HL-60 (cell line): ENCODE results near the gene EPSTI1.

ENCODE experiments used
- DNase-seq, 2 experiments: peaks; one replicate each; pipeline ENCODE4 v3.0.0-alpha.2; 2010 to 2020; ENCODE audit warnings: low read depth in 1 of 2, low spot score in 1 of 2
- H3K27ac ChIP-seq: fragments of 250-450 bp; sonication (Bioruptor Pico); replicated peaks from 2 replicates; pipeline ENCODE4 v1.5.1; 2020; ENCODE audit warnings: mild to moderate bottlenecking, moderate library complexity
- H3K27me3 ChIP-seq: fragments of 250-450 bp; sonication (Bioruptor Pico); 2 replicates; pipeline ENCODE4 v1.5.1; 2021; ENCODE audit warnings: mild to moderate bottlenecking, moderate library complexity; ENCODE audit not compliant: insufficient read depth, poor library complexity, severe bottlenecking
- H3K4me3 ChIP-seq: replicated peaks from 2 replicates; pipeline ENCODE4 v1.5.1; 2011; ENCODE audit warnings: mild to moderate bottlenecking, control low read depth, low read length; ENCODE audit not compliant: insufficient read depth
- CTCF ChIP-seq: IDR thresholded peaks from one replicate; pipeline ENCODE4 v1.5.1; 2011; ENCODE audit warnings: low read length, control low read depth, inconsistent platforms; ENCODE audit not compliant: insufficient read depth
- GABPA ChIP-seq: IDR thresholded peaks from 2 replicates; pipeline ENCODE4 v1.6.1; 2012; ENCODE audit warnings: low read depth
- POLR2AphosphoS5 ChIP-seq: IDR thresholded peaks from 2 replicates; pipeline ENCODE4 v1.6.1; 2012; ENCODE audit warnings: low read depth
- SPI1 ChIP-seq: IDR thresholded peaks from 2 replicates; pipeline ENCODE4 v1.6.1; 2012; ENCODE audit warnings: low read depth, mild to moderate bottlenecking, borderline replicate concordance
- TF ChIP-seq, protein P1 (sequence below): IDR thresholded peaks from 2 replicates; pipeline ENCODE4 v1.6.1; 2012; ENCODE audit warnings: low read depth; ENCODE audit not compliant: insufficient replicate concordance

EPSTI1 gene

GRCh38 chr13:43039966-43040365, 47.9 kb upstream of the EPSTI1 start:
- no peaks in the 10 kb centered on the region for H3K27me3 ChIP-seq
- TF ChIP-seq SPI1 (no peak), POLR2AphosphoS5 (no peak), CTCF (no peak), GABPA (no peak)
- TF ChIP-seq, protein P1, sequence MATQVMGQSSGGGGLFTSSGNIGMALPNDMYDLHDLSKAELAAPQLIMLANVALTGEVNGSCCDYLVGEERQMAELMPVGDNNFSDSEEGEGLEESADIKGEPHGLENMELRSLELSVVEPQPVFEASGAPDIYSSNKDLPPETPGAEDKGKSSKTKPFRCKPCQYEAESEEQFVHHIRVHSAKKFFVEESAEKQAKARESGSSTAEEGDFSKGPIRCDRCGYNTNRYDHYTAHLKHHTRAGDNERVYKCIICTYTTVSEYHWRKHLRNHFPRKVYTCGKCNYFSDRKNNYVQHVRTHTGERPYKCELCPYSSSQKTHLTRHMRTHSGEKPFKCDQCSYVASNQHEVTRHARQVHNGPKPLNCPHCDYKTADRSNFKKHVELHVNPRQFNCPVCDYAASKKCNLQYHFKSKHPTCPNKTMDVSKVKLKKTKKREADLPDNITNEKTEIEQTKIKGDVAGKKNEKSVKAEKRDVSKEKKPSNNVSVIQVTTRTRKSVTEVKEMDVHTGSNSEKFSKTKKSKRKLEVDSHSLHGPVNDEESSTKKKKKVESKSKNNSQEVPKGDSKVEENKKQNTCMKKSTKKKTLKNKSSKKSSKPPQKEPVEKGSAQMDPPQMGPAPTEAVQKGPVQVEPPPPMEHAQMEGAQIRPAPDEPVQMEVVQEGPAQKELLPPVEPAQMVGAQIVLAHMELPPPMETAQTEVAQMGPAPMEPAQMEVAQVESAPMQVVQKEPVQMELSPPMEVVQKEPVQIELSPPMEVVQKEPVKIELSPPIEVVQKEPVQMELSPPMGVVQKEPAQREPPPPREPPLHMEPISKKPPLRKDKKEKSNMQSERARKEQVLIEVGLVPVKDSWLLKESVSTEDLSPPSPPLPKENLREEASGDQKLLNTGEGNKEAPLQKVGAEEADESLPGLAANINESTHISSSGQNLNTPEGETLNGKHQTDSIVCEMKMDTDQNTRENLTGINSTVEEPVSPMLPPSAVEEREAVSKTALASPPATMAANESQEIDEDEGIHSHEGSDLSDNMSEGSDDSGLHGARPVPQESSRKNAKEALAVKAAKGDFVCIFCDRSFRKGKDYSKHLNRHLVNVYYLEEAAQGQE, result no peak
- no peak overlapping the region for H3K27ac ChIP-seq
- no peak for DNase-seq
- H3K4me3 ChIP-seq, result no peak overlapping the region

- TF ChIP-seq CTCF, result no peak
- TF ChIP-seq GABPA, result no peak
- TF ChIP-seq SPI1, result no peak
- TF ChIP-seq POLR2AphosphoS5, result no peak
- Histone ChIP-seq H3K27me3 (no peaks in the 10 kb centered on the region), H3K4me3 (no peak overlapping the region), H3K27ac (no peak overlapping the region)
- no peak for DNase-seq
These were observed 44.6 kb upstream of the EPSTI1 start for GRCh38 chr13:43036351-43037250.

GRCh38 chr13:43033038-43033437, 41.0 kb upstream of the EPSTI1 start:
- TF ChIP-seq, protein P1, result no peak
- no peak for TF ChIP-seq SPI1
- TF ChIP-seq POLR2AphosphoS5, result no peak
- Histone ChIP-seq H3K4me3 (no peak overlapping the region), H3K27me3 (no peaks in the 10 kb centered on the region), H3K27ac (no peak overlapping the region)
- no peak for DNase-seq

- no peaks in the 10 kb centered on the region for H3K27me3 ChIP-seq
- no peak overlapping the region for H3K4me3 ChIP-seq
- TF ChIP-seq POLR2AphosphoS5 (no peak), GABPA (no peak)
- TF ChIP-seq, protein P1, result no peak
- no peak for DNase-seq
- H3K27ac ChIP-seq, result no peak overlapping the region
These were observed 39.8 kb upstream of the EPSTI1 start for GRCh38 chr13:43031881-43032280.
